K562 (cell line): ENCODE measurements around the gene HOXB6. TPM values are rescaled to one million over a fixed set of nuclear protein-coding genes. Genes with fewer than 3 reads are reported as not detected.
A peak's percentile ranks its signal among the peaks of the same experiment; 100 is the strongest.

ENCODE experiments used
- ASH1L ChIP-seq: fragments of 450-650 bp; IDR thresholded peaks from 2 replicates; pipeline ENCODE4 v1.6.1; 2018; ENCODE audit warnings: borderline replicate concordance, mild to moderate bottlenecking, low read depth; ENCODE audit not compliant: partially characterized antibody
- CBFA2T3 ChIP-seq: fragments of 450-650 bp; IDR thresholded peaks from 2 replicates; pipeline ENCODE4 v1.6.1; 2017
- CREB3 ChIP-seq: fragments of 450-650 bp; conservative IDR thresholded peaks from 2 replicates; pipeline ENCODE4 v1.6.1; 2016; ENCODE audit warnings: missing genetic modification characterization, low read depth, mild to moderate bottlenecking, missing compliant biosample characterization, moderate library complexity
- ELF1 ChIP-seq: fragments of 200-800 bp; sonication (Bioruptor generic); IDR thresholded peaks from 2 replicates; pipeline ENCODE4 v1.6.1; 2016; ENCODE audit warnings: missing genetic modification characterization, missing compliant biosample characterization
- HDAC8 ChIP-seq: fragments of 450-650 bp; IDR thresholded peaks from 2 replicates; pipeline ENCODE4 v1.6.1; 2016; ENCODE audit warnings: mild to moderate bottlenecking, missing genetic modification characterization, moderate library complexity, missing compliant biosample characterization
- SIRT6 ChIP-seq: IDR thresholded peaks from one replicate; pipeline ENCODE4 v1.6.1; 2012; ENCODE audit warnings: low read depth, mild to moderate bottlenecking, control low read depth, inconsistent platforms, low read length, moderate library complexity
- USF2 ChIP-seq: sonication (generic); formaldehyde crosslinking; IDR thresholded peaks from 2 replicates; pipeline ENCODE4 v1.5.0; 2020; ENCODE audit warnings: missing genetic modification reagents
- ZNF121 ChIP-seq: sonication (generic); formaldehyde crosslinking; conservative IDR thresholded peaks from 2 replicates; pipeline ENCODE4 v1.8.0; 2022; ENCODE audit warnings: missing genetic modification reagents
- ZNF277 ChIP-seq: fragments of 250-450 bp; sonication (Bioruptor Pico); IDR thresholded peaks from 2 replicates; pipeline ENCODE4 v1.8.0; 2022; ENCODE audit warnings: inconsistent platforms, mild to moderate bottlenecking, moderate library complexity, borderline replicate concordance
- polyA plus RNA-seq, 8 experiments: library from polyadenylated mRNA; depleted of rRNA in 4 of 8; stranded (reverse) in 5 of 8; unstranded in 3 of 8; fragments of >200 nt; fragmentation: Nextera tagmentation in 2 of 8; fragmentation: Illumina TruSeq in 1 of 8; extraction: Ambion mirVana in 2 of 8; extraction: Trizol in 1 of 8; gene quantifications; 2 replicates each; pipeline versions ENCODE4 v1.2.1 to v1.2.3, GENCODE V29; 2011 to 2014; ENCODE audit warnings: inconsistent platforms in 1 of 8, missing spikeins in 1 of 8
- total RNA-seq, 7 experiments: library from RNA; depleted of rRNA in 6 of 7; stranded (reverse); fragments of >200 nt in 6 of 7; fragmentation: Illumina TruSeq in 2 of 7; extraction: Trizol in 2 of 7; gene quantifications; 2 replicates each; pipeline versions ENCODE4 v1.2.1 to v1.2.3, GENCODE V29; 2011 to 2021; ENCODE audit warnings: low replicate concordance in 1 of 7
- TF ChIP-seq, protein P1 (sequence below), 2 experiments: fragments of 450-650 bp in 1 of 2; sonication (generic) in 1 of 2; formaldehyde crosslinking; conservative IDR thresholded peaks; 2 replicates each; pipeline versions ENCODE4 v1.4.0 to v1.8.1; 2020 to 2022; ENCODE audit warnings: mild to moderate bottlenecking in 1 of 2, missing genetic modification reagents in 1 of 2
- TF ChIP-seq, protein P2 (sequence below): fragments of 250-450 bp; sonication (Bioruptor Pico); IDR thresholded peaks from 2 replicates; pipeline ENCODE4 v1.4.0; 2020
- TF ChIP-seq, protein P3 (sequence below): fragments of 200-800 bp; sonication (Bioruptor generic); IDR thresholded peaks from 2 replicates; pipeline ENCODE4 v1.6.1; 2016; ENCODE audit warnings: missing genetic modification characterization, missing compliant biosample characterization
- TF ChIP-seq, protein P4 (sequence below): fragments of 200-800 bp; sonication (Bioruptor generic); IDR thresholded peaks from 2 replicates; pipeline ENCODE4 v1.6.1; 2017; ENCODE audit warnings: missing genetic modification characterization, missing compliant biosample characterization

Gene HOXB6
- total and polyA plus RNA-seq, 9 of the 15 experiments (the other 6 are each of a cell fraction or from before 2014, with no cell fraction given), result 1.2 to 14.8 (median 4.9) TPM

DNA sequence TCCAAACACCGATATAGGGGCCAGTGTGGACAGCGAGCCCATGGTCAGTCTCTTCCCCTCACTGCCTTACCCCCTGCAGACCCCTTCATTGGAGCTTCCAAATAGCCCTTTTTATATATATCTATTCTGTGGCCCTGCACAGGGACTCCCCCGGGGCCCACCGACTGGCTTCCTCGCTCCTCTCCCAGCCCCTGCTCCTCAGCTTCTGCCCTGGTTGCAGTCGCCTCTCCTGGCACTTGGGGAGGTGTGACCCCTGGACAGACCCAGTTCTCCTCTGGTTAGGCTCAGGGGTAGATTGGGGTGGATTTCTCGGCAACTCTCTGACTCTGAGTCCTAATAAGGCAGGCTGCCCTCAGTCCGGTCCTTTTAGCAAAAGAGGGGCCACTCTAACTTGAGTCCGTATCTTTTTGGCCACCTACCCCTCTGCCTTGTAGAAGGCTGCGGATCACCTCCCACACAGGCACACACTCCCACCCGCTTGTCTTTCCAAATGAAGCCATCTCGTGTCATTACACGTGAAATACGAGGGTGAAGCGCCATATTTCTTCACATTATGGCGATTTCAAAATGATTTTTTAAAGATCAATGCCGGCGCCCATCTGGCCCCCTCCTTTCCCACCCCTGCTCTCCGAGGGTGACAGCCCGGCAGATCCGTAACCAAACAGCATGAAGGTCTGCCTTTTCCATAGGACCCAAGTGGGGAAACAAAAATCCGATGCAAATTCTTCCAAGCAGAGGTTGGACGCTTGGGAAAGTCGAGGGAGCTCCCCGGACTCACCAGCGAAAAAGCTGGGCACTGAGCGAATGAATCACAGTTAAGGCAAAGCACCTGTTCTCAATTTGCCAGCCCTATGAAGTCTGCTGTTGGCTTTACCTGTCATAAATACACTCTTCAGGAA is 23.1 kb upstream of the HOXB6 start (continued):
- TF ChIP-seq ZNF121, result no peak
- TF ChIP-seq, protein P1, sequence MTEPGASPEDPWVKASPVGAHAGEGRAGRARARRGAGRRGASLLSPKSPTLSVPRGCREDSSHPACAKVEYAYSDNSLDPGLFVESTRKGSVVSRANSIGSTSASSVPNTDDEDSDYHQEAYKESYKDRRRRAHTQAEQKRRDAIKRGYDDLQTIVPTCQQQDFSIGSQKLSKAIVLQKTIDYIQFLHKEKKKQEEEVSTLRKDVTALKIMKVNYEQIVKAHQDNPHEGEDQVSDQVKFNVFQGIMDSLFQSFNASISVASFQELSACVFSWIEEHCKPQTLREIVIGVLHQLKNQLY (CRISPR knock-in tag; conservative IDR thresholded peaks at IDR 0.05), result no peak
- no peak for TF ChIP-seq SIRT6
- no peak for TF ChIP-seq ELF1
- TF ChIP-seq, protein P2, sequence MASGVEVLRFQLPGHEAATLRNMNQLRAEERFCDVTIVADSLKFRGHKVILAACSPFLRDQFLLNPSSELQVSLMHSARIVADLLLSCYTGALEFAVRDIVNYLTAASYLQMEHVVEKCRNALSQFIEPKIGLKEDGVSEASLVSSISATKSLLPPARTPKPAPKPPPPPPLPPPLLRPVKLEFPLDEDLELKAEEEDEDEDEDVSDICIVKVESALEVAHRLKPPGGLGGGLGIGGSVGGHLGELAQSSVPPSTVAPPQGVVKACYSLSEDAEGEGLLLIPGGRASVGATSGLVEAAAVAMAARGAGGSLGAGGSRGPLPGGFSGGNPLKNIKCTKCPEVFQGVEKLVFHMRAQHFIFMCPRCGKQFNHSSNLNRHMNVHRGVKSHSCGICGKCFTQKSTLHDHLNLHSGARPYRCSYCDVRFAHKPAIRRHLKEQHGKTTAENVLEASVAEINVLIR (CRISPR knock-in tag), result no peak
- peak; percentile 58 for TF ChIP-seq CBFA2T3
- TF ChIP-seq HDAC8, result no peak
- TF ChIP-seq, protein P3, sequence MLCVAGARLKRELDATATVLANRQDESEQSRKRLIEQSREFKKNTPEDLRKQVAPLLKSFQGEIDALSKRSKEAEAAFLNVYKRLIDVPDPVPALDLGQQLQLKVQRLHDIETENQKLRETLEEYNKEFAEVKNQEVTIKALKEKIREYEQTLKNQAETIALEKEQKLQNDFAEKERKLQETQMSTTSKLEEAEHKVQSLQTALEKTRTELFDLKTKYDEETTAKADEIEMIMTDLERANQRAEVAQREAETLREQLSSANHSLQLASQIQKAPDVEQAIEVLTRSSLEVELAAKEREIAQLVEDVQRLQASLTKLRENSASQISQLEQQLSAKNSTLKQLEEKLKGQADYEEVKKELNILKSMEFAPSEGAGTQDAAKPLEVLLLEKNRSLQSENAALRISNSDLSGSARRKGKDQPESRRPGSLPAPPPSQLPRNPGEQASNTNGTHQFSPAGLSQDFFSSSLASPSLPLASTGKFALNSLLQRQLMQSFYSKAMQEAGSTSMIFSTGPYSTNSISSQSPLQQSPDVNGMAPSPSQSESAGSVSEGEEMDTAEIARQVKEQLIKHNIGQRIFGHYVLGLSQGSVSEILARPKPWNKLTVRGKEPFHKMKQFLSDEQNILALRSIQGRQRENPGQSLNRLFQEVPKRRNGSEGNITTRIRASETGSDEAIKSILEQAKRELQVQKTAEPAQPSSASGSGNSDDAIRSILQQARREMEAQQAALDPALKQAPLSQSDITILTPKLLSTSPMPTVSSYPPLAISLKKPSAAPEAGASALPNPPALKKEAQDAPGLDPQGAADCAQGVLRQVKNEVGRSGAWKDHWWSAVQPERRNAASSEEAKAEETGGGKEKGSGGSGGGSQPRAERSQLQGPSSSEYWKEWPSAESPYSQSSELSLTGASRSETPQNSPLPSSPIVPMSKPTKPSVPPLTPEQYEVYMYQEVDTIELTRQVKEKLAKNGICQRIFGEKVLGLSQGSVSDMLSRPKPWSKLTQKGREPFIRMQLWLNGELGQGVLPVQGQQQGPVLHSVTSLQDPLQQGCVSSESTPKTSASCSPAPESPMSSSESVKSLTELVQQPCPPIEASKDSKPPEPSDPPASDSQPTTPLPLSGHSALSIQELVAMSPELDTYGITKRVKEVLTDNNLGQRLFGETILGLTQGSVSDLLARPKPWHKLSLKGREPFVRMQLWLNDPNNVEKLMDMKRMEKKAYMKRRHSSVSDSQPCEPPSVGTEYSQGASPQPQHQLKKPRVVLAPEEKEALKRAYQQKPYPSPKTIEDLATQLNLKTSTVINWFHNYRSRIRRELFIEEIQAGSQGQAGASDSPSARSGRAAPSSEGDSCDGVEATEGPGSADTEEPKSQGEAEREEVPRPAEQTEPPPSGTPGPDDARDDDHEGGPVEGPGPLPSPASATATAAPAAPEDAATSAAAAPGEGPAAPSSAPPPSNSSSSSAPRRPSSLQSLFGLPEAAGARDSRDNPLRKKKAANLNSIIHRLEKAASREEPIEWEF (CRISPR knock-in tag), result 0 out of 2 replicates have a peak, but pooled peaks have one; percentile 4
- no peak for TF ChIP-seq CREB3 (tag)
- no peak for TF ChIP-seq ASH1L
- TF ChIP-seq, protein P4, sequence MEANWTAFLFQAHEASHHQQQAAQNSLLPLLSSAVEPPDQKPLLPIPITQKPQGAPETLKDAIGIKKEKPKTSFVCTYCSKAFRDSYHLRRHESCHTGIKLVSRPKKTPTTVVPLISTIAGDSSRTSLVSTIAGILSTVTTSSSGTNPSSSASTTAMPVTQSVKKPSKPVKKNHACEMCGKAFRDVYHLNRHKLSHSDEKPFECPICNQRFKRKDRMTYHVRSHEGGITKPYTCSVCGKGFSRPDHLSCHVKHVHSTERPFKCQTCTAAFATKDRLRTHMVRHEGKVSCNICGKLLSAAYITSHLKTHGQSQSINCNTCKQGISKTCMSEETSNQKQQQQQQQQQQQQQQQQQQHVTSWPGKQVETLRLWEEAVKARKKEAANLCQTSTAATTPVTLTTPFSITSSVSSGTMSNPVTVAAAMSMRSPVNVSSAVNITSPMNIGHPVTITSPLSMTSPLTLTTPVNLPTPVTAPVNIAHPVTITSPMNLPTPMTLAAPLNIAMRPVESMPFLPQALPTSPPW, result peak; percentile 46; the same call in 1 of the 2 replicates
- TF ChIP-seq ZNF277 (CRISPR knock-in tag), result no peak
- TF ChIP-seq USF2, result no peak
